ENCODE measurements around the gene TYMP. TPM values are rescaled to one million over a fixed set of nuclear protein-coding genes. Genes with fewer than 3 reads are reported as not detected.
A peak's percentile ranks its signal among the peaks of the same experiment; 100 is the strongest.

The TYMP gene
- total RNA-seq, 1 experiment from 2014 or later, result 56.0 TPM

GRCh38 chr22:50526108-50526833, 3.5 kb downstream of the TYMP start:
- no peaks in the 10 kb centered on the region; the same call in 1 of the 2 replicates for H3K36me3 ChIP-seq (ENCODE audit: control insufficient read depth, insufficient read depth, low read length)
- ATAC-seq, result peak; percentile 37

GRCh38 chr22:50525858-50526107, 4.0 kb downstream of the TYMP start:
- H3K4me3 ChIP-seq (ENCODE audit: low read depth in 2 of 2, low read length in 2 of 2), result peak overlapping the region; percentile 65 to 69
- ATAC-seq (peak; percentile 32; the same call in 1 of the 2 replicates), DNase-seq (ENCODE audit: low read depth, low spot score) (no peak)
- peaks cover 4% of the 10 kb centered on the region for H3K4me1 ChIP-seq (ENCODE audit: control insufficient read depth, insufficient read depth, low read length)
- H3K27ac ChIP-seq (ENCODE audit: low read length), result no peak overlapping the region; the same call in 1 of the 2 replicates
- TF ChIP-seq TCF7L2 (IDR thresholded peaks at IDR 0.05; ENCODE audit: low read depth, low read length) (no peak), CTCF (IDR thresholded peaks at IDR 0.05) (no peak), POLR2AphosphoS5 (IDR thresholded peaks at IDR 0.05; ENCODE audit: low read depth, low read length) (no peak)
- no TSS peak for BruUV-seq (replicated peaks)
- no peaks in the 10 kb centered on the region; the same call in 1 of the 2 replicates for H3K36me3 ChIP-seq (ENCODE audit: control insufficient read depth, insufficient read depth, low read length)
- in situ Hi-C loops (cut with HindIII; ENCODE audit: low pct_unique_long_range_greater_than_20kb, low sequenced_read_pairs) (no loop called here), intact Hi-C loops (cut with micrococcal nuclease; ENCODE audit: unreplicated experiment) (no loop called here)
- POLR2A ChIA-PET, result interaction anchor here (0.5 to 0.6 kb wide), 2 partner anchors 24 to 174 kb away, joined by 3 read pairs; no protein-coding TSS in a partner anchor
- no peaks in the 10 kb centered on the region for H3K9me3 ChIP-seq (ENCODE audit: control insufficient read depth, insufficient read depth, low read depth, low read length)
- H3K27me3 ChIP-seq (ENCODE audit: control insufficient read depth, insufficient read depth, low read length), result no peaks in the 10 kb centered on the region
- CTCF ChIA-PET, result interaction anchor here (0.7 to 1.4 kb wide), 5 partner anchors 9 to 95 kb away, joined by 3 to 12 read pairs (median 9); partner anchors contain the start of genes LMF2 and NCAPH2

More at GRCh38 chr22:50526108-50526833, 3.5 kb downstream of the TYMP start:
- POLR2A ChIA-PET, result interaction anchor here (0.6 kb wide), 1 partner anchor 173 kb away, joined by 3 read pairs; no protein-coding TSS in a partner anchor
- CTCF ChIA-PET, result interaction anchor here (0.8 to 1.4 kb wide), 4 partner anchors 9 to 94 kb away, joined by 3 to 12 read pairs (median 10); partner anchors contain the start of genes LMF2 and NCAPH2
- H3K4me1 ChIP-seq (ENCODE audit: control insufficient read depth, insufficient read depth, low read length), result peaks cover 4% of the 10 kb centered on the region
- no TSS peak for BruUV-seq (replicated peaks)
- no peaks in the 10 kb centered on the region for H3K9me3 ChIP-seq (ENCODE audit: control insufficient read depth, insufficient read depth, low read depth, low read length)
- peak overlapping the region; percentile 65 to 69 for H3K4me3 ChIP-seq (ENCODE audit: low read depth in 2 of 2, low read length in 2 of 2)
- H3K27me3 ChIP-seq (ENCODE audit: control insufficient read depth, insufficient read depth, low read length), result no peaks in the 10 kb centered on the region
- no peak for TF ChIP-seq REST (IDR thresholded peaks at IDR 0.05; ENCODE audit: insufficient read depth in 1 of 2, low read depth in 2 of 2, low read length in 1 of 2)
- no peak for TF ChIP-seq TCF7L2 (IDR thresholded peaks at IDR 0.05; ENCODE audit: low read depth, low read length)
- TF ChIP-seq POLR2AphosphoS5 (IDR thresholded peaks at IDR 0.05; ENCODE audit: low read depth, low read length), result peak; percentile 47; the same call in 1 of the 2 replicates
- peak; percentile 82 for TF ChIP-seq CTCF (IDR thresholded peaks at IDR 0.05)
- peak; percentile 49; the same call in 1 of the 2 replicates for TF ChIP-seq SIN3A (IDR thresholded peaks at IDR 0.05; ENCODE audit: borderline replicate concordance, insufficient read depth, low read depth, low read length)
- intact Hi-C loops (cut with micrococcal nuclease; ENCODE audit: unreplicated experiment) (no loop called here), in situ Hi-C loops (cut with HindIII; ENCODE audit: low pct_unique_long_range_greater_than_20kb, low sequenced_read_pairs) (no loop called here)
- no peak for DNase-seq (ENCODE audit: low read depth, low spot score)
- peak overlapping the region; percentile 79; the same call in 1 of the 2 replicates for H3K27ac ChIP-seq (ENCODE audit: low read length)
